HG03575 (cell line): Measurements from ENCODE around the gene SLC24A4.

Experiments used
- ATAC-seq: cut with Tn5 transposase; IDR thresholded peaks from one replicate; pipeline ENCODE4 v1.9.1; 2021; ENCODE audit not compliant: unreplicated experiment, insufficient number of reproducible peaks, low FRiP score; ENCODE audit errors: extremely low read depth

Gene SLC24A4

DNA sequence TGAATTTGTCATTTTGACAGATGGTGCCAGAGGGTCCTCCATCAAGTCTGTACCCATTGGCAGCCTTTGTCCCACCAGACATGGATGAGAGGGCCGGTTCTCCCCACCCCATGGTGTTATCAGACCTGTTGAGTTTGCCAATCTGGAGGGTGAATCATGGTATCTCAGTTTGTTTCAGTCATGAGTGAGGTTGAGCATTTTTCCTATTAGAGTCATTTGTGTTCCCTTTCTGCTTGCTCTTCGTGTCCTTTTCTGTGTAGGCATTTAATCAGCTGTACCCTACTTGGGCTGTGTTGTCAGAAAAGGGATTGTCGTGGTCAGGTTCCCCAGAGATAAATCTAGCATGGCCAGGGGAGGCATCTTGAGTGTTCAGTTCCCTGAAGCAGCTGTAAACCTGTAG, 30.5 kb downstream of the SLC24A4 start:
- ATAC-seq, result no peak

DNA sequence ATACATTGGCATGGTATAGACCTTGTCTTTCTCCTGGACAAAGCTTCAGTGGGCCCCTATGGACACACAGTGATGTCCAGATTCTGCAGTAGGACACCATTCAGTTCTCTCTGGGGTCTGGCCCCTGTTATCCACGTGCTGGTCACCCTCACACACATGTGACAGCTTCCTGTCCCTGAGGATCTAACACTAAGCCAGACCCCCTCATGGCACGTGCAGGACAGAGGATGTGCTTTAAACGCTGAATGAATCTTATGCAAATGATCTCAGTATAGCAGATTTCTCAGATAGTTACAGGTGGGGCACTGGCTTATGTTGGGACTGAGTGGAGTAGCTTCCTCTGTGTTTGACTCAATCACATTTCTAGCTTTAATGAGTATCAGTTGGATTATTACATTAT, 33.7 kb downstream of the SLC24A4 start:
- ATAC-seq, result no peak

DNA sequence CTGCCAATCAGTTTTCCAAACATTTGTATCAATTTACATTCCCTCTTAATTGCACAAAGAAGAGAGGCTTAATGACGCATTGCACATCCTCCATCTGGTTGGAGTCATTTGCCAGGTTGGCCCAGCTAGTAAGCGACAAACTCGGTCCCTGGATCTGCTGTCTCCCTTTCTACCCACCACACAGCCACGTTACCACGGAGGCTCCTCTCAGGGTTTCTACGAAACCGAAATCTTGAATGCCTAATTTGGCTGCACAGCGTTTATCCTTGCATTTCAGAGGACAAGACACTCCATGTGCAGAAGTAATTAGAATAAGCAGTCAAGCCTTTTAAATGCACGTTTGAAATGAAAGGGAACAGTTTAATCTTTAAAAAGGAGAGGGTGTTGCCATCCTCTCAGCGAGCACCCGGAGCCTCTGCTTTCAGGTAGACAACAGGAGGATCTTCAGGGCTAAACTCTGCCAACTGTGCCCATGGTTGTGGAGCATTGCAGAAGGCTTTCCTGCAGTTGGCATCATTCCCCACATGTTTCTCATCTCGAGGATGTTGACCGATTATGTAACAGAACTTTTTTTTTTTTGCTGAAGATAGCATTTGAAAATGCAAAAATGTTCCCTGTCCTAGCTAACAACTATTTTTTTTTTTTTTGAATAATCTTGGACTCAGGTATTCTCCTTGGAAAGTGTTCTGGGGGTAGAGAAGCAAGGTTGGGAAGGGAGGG, 37.8 kb downstream of the SLC24A4 start:
- no peak for ATAC-seq

DNA sequence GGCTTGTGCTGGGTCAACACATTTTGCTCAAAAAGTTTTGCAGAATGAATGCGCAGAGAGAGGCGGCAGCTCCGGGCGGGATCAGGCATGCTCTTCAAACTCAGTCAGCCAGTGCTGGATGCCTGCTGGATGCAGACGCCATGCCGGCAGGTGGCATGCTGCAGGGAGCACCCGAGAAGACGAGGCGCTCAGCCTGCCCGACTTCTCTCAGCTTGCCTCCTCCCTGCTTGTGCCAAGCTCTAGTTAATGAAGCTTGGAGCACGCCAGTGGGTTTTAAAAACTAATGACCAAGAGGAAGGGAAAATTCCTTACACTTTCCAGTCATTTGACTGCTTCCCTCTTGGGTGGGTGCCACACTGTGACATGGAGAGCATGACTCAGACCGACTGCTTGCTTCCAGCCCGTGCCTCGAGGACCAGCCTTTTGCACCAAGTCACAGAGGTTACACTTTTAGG, 39.8 kb downstream of the SLC24A4 start:
- no peak for ATAC-seq

DNA sequence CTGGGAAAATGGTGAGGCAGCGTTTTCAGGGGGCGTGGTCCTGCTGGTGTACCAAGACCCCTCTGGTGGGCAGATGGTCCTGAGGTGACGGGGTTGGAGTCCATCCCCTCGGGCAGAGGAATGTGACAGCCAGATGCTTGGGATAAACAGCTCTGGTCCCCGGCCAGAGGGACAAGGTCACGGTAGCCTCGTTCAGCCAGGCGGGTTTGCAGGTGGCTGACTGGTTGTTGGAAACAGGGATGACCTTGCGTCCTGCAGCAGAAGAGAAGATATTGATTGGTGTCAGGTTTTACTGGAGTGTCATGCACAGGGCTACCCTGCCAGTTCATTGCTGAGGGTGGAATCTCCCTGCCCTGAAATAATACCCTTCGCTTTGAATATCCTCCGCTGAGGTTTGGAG, 43.3 kb downstream of the SLC24A4 start:
- no peak for ATAC-seq

DNA sequence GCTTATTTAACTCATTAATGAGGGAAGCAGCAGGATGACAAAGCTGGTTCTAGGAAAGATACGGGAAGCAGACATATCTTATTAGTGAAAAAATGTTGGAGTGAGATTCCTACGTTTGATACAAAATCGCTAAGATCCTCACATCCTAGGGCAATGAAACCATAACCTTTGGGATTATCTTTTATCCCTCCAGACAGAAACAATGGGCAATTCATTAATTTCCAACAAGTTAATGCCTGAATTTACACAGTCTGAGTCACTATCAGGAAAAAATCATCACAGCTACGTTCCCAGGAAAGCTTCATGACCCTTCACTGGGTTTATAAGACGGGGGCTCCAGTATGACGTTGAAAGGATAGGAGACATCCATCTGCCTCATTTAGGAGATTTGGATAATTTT, 45.0 kb downstream of the SLC24A4 start:
- ATAC-seq, result no peak

DNA sequence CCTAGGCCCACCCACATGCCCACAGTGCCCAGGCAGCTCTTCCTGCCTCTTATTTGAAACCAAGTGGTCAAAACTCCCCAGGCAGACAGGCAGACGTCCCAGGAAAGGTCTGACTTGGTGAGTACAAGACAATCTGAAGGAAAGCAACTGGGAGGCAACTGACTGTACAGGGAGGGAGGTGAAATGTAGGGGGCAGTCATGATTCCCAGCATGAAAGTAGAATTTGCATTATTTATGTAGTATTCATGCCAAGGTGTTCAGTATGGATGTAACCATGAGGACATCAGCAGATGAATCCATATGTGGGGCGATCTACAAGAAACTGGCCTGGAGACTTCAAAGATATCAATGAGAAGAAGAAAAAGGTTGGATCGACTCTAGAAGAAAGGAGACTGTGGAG, 46.1 kb downstream of the SLC24A4 start:
- no peak for ATAC-seq

DNA sequence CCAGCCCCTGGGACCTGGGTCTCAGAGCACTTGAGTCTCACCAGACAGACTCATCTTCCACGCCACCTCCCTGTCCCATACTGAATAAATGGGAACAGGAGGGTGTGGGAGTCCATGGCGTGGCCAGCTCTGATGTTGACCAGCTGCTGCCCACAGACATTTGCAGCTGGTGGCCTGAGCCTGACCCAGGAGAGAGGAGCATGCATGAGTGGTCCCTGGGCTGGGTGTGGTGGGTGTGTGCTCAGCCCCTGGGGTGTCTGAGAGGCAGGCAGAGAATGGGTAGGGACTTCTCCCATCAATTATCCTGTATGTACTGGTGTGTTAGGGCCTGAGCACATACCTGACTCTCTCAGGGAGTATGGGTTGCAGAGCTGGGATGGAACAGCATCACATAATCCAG, 49.3 kb downstream of the SLC24A4 start:
- ATAC-seq, result no peak

DNA sequence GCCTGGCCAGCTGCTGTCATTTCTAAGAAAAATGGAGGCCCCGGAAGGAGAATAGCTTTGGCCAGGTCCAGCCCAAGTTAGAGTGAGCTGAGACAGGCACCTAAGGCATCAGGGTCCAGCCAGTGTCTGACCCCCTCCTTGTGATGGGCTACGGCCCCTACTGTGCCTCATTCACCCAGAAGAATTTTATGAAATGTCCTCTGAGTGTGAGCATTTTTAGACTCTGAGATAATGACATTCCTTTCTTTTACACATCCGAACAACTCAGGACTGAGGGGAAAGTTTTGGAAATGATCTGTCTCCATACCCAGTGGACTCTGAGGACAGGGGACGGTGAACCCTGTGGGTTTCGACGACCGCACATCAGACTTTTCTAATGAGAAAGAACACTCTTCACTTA, 50.4 kb downstream of the SLC24A4 start:
- ATAC-seq, result no peak

DNA sequence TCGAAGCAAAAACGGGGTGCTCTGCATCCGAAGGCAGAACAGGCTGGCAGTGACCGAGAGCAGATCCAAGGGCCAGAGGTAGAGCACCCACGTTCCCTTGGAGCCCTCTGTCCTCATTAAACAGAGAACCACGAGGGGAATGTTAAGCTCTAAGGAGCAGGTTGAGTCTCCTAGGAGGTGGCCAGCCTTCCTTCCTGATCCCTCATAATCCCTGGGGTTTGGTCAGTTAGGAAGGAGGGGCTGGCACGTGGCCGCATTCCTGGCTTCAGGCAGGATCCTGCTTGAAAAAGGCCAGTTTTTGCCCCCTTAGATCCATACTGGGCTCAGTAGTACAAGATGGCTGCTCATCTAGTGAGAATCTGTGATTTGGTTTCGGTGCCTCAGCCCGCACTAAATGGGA, 57.2 kb downstream of the SLC24A4 start:
- ATAC-seq, result no peak

DNA sequence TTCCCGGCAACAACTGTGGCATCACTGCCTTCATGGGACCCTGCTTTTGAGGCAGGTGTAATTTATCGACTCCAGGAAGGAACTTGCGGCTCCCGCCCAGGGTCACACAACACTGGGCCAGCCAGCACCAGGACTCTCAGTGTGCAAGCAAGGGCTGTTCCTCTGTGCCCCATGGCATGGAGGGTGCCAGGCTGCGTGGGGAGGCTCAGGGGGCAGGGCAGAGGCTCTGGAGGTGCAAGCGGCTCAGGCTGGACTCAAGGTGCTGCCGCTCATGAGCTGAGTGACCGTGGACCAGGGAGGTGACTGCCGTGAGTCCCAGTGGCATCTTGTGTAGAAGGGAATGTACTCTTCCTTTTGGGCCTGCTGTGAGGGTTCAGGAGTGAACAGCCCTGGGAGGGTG, 57.6 kb downstream of the SLC24A4 start:
- no peak for ATAC-seq

DNA sequence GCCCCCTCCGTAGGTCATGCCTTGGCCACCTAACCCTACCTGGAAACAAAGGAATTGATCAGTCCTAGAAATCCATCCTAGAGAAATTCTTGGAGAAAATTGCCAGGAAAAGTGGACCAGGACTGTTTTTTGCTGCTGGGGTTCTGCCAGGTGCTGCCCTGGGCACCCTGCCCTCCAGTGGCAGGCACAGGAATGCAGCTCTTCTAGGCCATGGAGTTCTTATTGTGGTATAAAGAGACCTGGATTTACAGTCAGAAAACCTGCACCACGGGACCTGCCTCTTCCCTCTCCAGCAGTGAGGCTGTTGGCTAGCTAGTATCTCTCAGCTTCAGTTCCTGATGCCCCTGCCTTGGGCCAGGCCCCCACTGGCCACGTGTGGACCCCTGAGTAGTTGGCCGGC, 59.7 kb downstream of the SLC24A4 start:
- no peak for ATAC-seq

DNA sequence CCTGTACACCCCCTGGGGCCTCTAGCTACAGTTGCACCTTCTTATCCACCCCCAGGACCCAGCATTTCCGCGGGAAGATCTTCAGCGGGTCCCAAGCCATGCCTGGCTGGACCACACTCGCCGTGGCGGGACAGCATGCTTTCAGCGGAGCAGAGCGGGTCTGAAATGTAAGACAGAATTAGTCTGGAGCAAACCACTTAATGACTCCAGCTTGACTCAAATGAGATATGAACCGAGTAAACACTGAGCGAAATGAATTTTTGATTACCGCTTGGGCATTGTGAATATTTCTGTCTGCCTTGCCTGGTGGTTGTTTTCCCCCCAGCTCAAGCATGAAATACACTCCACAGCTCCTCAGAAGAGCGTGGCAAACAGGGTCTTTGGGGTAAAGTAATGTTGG, 60.8 kb downstream of the SLC24A4 start:
- no peak for ATAC-seq

DNA sequence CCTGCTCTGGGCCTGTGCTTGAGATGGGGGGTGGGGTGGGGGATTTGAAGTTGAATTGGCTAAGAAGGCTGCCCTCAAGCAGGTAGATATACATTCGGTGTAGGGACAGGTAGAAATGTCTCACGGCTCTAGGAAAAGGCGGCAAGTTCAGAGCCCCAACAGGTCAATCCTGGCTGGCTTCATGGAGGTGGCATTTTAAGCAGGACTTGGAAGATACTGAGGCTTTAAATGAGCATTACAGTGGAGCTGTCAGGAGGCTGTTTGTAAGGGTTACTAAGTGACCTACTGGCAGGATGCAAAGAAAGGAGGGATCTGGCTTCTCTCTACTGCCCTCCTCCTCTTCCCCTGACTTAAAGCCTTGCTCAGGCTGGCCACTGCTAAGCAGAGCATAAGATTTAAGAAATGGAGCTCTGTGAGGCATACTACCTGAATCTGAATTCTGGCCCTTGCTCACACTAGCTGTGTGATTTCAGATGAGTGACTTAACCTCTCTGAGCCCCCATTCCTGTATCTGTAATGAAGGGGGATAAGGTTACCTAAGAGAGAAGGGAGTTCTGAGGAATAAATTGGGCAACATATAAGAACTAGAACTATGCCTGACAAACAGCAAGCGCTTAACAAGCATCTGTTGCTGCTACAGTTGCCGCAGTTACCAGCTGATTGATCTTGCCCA, 61.6 kb downstream of the SLC24A4 start:
- no peak for ATAC-seq

DNA sequence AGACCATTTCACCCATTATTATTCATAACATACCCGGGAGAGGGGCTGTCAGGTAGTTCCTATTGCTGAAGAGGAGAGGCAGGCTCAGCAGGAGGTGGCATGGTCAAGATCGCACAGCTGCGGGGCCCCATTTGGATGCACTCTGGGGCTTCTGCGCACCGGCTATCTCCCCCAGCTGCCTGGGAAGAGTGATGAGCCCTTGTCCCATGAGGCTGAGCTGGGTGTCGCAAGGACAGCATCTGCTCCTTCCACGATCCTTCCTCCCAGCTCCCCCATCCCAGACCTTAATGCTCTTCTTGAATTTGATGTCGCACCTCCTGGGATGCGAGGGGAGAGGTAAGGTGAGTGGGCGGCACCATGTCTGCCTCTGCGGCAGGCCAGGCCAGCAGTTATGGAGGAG, 62.6 kb downstream of the SLC24A4 start:
- no peak for ATAC-seq

DNA sequence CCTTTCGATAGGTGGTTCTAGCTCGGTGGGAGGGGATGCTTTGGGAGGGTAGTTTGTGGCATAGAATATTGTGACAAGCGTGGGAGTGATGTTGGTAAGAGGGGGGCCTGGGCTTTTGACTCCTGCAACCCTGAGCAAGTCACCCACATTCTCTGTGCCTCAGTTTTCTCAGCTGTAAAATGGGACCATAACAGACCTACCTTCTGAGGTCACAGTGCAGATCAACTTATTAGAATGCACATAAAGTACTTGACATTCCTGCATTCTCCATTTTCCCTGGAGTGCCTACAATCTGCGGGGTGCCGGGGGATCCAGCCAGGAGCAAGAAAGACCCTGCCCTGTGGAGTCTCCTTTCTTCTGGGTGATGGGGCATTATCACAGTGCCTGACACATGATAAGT, 63.2 kb downstream of the SLC24A4 start:
- no peak for ATAC-seq

DNA sequence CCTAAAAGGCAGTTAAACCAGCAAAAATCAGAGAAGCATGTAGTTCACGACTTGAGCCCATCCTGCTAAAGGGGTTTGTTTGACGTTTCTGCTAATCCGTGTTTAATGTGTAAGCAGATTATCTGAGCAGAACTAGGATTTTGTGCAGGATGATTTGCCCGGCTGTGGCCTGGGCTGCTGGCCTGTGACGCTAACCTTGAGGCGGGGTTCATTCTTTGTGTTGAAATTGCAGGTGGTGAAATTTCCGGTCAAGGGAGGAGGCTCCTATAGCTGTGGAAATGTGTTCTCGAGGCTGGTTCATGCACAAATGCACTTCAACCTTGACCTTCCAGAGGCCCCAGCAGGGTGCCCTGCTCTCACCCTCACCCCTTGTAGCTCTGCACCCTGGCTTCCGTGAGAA, 63.7 kb downstream of the SLC24A4 start:
- no peak for ATAC-seq

DNA sequence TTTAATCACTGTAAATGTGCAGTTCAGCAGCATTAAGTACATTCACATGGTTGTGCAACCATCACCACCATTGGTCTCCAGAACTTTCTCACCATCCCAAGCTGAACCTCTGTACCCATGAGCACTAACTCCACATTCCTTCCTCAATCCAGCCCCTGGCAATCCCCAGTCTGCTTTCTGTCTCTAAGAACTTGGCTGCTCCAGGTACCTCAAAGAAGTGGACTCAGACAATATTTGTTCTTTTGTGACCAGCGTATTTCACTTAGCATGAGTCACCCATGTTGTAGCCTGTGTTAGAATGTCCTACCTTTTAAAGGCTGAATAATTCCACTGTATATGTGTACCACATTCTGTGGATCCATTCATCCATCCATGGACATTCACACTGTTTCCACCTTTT, 64.6 kb downstream of the SLC24A4 start:
- no peak for ATAC-seq

DNA sequence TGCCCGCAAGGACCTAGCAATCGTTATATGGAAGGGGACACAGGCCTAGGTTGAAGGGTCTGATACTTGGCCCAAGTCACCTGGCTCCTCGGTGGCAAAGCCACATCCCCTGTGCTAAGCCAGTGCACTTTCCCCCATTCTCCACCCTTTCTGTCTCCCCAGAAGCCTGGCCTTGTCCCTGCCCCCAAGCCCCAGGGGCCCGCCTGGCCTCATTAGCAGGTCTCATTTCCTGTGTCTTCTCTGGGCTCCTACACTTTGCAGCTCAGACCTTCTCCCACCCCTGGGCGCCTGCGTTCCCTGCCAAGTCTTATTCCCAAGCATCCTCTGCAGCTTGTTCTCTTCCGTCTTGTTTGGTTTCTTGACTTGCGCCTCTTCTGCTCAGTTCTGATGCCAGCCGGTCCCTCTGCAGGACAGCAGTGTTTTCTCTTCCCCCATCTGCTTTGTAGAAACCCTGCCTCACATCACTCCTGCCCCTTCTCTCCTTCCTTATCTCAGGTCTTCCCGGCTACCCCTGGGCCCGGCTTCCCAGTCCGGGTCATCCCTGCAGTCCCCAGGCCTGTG, 66.7 kb downstream of the SLC24A4 start:
- no peak for ATAC-seq

DNA sequence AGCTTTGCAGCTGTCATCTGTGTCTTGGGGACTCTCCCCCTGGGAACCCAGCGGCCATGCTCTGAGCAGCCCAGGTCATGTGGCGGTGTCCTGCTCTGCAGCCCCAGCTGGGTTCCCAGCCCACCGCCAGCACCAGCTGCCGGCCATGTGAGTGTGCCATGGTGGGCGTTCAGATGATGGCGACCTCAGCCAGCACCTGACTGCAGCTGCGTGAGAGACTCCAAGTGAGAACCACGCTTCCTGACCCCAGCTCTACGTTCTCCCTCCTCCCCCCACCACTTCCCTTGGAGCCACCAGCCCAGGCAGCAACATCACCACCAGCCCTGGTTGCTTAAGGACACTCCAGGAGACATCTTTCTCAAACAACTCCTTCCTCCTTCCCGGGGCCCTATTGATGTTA, 68.8 kb downstream of the SLC24A4 start:
- ATAC-seq, result no peak

DNA sequence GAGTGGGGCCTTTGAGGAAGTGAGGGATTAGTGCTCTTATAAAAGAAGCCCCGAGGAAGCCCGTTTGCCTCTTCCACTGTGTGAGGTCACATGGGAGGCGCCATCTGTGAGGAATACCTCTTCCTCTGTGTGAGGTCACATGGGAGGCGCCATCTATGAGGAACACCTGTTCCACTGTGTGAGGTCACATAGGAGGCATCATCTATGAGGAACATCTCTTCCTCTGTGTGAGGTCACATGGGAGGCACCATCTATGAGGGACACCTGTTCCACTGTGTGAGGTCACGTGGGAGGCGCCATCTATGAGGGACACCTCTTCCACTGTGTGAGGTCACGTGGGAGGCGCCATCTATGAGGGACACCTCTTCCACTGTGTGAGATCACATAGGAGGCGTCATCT, 69.7 kb downstream of the SLC24A4 start:
- ATAC-seq, result no peak
